ENCODE results near the gene LAMA4.

Gene LAMA4

DNA sequence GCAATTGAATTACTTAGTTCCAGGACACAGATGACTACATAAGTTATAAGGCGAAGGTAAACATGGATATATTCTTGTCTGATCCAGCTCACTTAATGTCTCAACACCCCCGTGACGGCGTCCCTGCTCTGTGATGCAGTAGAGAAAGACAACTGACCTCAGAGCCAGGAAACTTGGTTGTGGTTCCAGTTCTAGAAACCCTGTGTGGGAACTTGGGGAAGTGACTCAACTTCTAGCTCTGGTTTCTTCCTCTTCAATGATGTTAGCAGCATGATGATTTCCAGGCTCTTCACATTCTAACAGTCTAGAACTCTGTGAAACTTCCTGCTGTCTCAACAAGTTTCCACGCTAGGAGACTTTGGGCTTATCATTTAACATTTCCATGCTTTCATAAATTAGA is 18.4 kb downstream of the LAMA4 start:
- Histone ChIP-seq H3K36me3 (ENCODE audit: insufficient read depth, insufficient read length, low read length) (no peaks in the 10 kb centered on the region), H3K4me3 (ENCODE audit: insufficient read length, low read depth) (no peak overlapping the region), H3K4me1 (ENCODE audit: insufficient read depth, insufficient read length) (no peaks in the 10 kb centered on the region), H3K27me3 (ENCODE audit: insufficient read depth, insufficient read length) (no peaks in the 10 kb centered on the region), H3K9me3 (ENCODE audit: insufficient read depth, low read length) (no peaks in the 10 kb centered on the region), H3K9ac (ENCODE audit: insufficient read length, low read depth) (no peak overlapping the region)
- DNase-seq (ENCODE audit: low read depth, low spot score): no peak
- TF ChIP-seq SUZ12 (IDR thresholded peaks at IDR 0.05; ENCODE audit: extremely low read depth, insufficient read depth, insufficient read length) (no peak), ZNF274 (IDR thresholded peaks at IDR 0.05; ENCODE audit: low read depth, low read length) (no peak), YY1 (IDR thresholded peaks at IDR 0.05; ENCODE audit: insufficient read depth, insufficient read length) (no peak)

- no peak overlapping the region for H3K9ac ChIP-seq (ENCODE audit: insufficient read length, low read depth)
- no peak for TF ChIP-seq SUZ12 (IDR thresholded peaks at IDR 0.05; ENCODE audit: extremely low read depth, insufficient read depth, insufficient read length)
- TF ChIP-seq YY1 (IDR thresholded peaks at IDR 0.05; ENCODE audit: insufficient read depth, insufficient read length): no peak
- no peak for TF ChIP-seq ZNF274 (IDR thresholded peaks at IDR 0.05; ENCODE audit: low read depth, low read length)
- no peak for DNase-seq (ENCODE audit: low read depth, low spot score)
- H3K27me3 ChIP-seq (ENCODE audit: insufficient read depth, insufficient read length): no peaks in the 10 kb centered on the region
- no peaks in the 10 kb centered on the region for H3K9me3 ChIP-seq (ENCODE audit: insufficient read depth, low read length)
- no peaks in the 10 kb centered on the region for H3K36me3 ChIP-seq (ENCODE audit: insufficient read depth, insufficient read length, low read length)
- H3K4me3 ChIP-seq (ENCODE audit: insufficient read length, low read depth): no peak overlapping the region
- H3K4me1 ChIP-seq (ENCODE audit: insufficient read depth, insufficient read length): no peaks in the 10 kb centered on the region
Observed at GRCh38 chr6:112234601-112235000, 19.8 kb downstream of the LAMA4 start.

DNA sequence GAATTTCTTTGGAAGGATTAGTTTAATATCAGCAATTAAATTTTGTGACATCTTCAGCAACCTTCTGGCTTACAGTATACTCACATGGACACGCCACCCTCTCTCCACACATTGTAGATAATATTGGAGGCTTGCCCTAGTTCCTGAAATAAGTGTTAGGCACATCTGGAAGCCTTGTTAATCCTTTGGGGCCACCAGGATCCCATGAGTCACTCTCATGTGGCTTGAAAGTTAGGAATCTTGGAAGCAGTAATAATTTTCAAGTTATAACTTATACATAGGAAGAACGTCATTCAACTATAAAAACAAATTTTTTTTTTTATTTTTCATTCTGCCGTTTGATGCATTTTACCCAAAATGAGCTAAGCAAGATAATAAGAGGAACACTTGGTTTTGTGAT is 20.5 kb downstream of the LAMA4 start:
- H3K27me3 ChIP-seq (ENCODE audit: insufficient read depth, insufficient read length): no peaks in the 10 kb centered on the region
- H3K9me3 ChIP-seq (ENCODE audit: insufficient read depth, low read length): no peaks in the 10 kb centered on the region
- TF ChIP-seq ZNF274 (IDR thresholded peaks at IDR 0.05; ENCODE audit: low read depth, low read length) (no peak), SUZ12 (IDR thresholded peaks at IDR 0.05; ENCODE audit: extremely low read depth, insufficient read depth, insufficient read length) (no peak), YY1 (IDR thresholded peaks at IDR 0.05; ENCODE audit: insufficient read depth, insufficient read length) (no peak)
- no peak overlapping the region for H3K9ac ChIP-seq (ENCODE audit: insufficient read length, low read depth)
- no peaks in the 10 kb centered on the region for H3K36me3 ChIP-seq (ENCODE audit: insufficient read depth, insufficient read length, low read length)
- no peak overlapping the region for H3K4me3 ChIP-seq (ENCODE audit: insufficient read length, low read depth)
- H3K4me1 ChIP-seq (ENCODE audit: insufficient read depth, insufficient read length): no peaks in the 10 kb centered on the region
- DNase-seq (ENCODE audit: low read depth, low spot score): no peak

GRCh38 chr6:112232845-112233256 is 21.5 kb downstream of the LAMA4 start:
- H3K36me3 ChIP-seq (ENCODE audit: insufficient read depth, insufficient read length, low read length): no peaks in the 10 kb centered on the region
- no peak for DNase-seq (ENCODE audit: low read depth, low spot score)
- no peaks in the 10 kb centered on the region for H3K27me3 ChIP-seq (ENCODE audit: insufficient read depth, insufficient read length)
- H3K9ac ChIP-seq (ENCODE audit: insufficient read length, low read depth): no peak overlapping the region
- no peaks in the 10 kb centered on the region for H3K9me3 ChIP-seq (ENCODE audit: insufficient read depth, low read length)
- no peaks in the 10 kb centered on the region for H3K4me1 ChIP-seq (ENCODE audit: insufficient read depth, insufficient read length)
- TF ChIP-seq YY1 (IDR thresholded peaks at IDR 0.05; ENCODE audit: insufficient read depth, insufficient read length): no peak
- no peak for TF ChIP-seq SUZ12 (IDR thresholded peaks at IDR 0.05; ENCODE audit: extremely low read depth, insufficient read depth, insufficient read length)
- no peak for TF ChIP-seq ZNF274 (IDR thresholded peaks at IDR 0.05; ENCODE audit: low read depth, low read length)
- no peak overlapping the region for H3K4me3 ChIP-seq (ENCODE audit: insufficient read length, low read depth)

GRCh38 chr6:112231594-112232060 is 22.7 kb downstream of the LAMA4 start:
- Histone ChIP-seq H3K27me3 (ENCODE audit: insufficient read depth, insufficient read length) (no peaks in the 10 kb centered on the region), H3K9ac (ENCODE audit: insufficient read length, low read depth) (no peak overlapping the region), H3K4me1 (ENCODE audit: insufficient read depth, insufficient read length) (no peaks in the 10 kb centered on the region), H3K36me3 (ENCODE audit: insufficient read depth, insufficient read length, low read length) (no peaks in the 10 kb centered on the region), H3K9me3 (ENCODE audit: insufficient read depth, low read length) (no peaks in the 10 kb centered on the region), H3K4me3 (ENCODE audit: insufficient read length, low read depth) (no peak overlapping the region)
- DNase-seq (ENCODE audit: low read depth, low spot score): no peak
- TF ChIP-seq ZNF274 (IDR thresholded peaks at IDR 0.05; ENCODE audit: low read depth, low read length) (no peak), YY1 (IDR thresholded peaks at IDR 0.05; ENCODE audit: insufficient read depth, insufficient read length) (no peak), SUZ12 (IDR thresholded peaks at IDR 0.05; ENCODE audit: extremely low read depth, insufficient read depth, insufficient read length) (no peak)

DNA sequence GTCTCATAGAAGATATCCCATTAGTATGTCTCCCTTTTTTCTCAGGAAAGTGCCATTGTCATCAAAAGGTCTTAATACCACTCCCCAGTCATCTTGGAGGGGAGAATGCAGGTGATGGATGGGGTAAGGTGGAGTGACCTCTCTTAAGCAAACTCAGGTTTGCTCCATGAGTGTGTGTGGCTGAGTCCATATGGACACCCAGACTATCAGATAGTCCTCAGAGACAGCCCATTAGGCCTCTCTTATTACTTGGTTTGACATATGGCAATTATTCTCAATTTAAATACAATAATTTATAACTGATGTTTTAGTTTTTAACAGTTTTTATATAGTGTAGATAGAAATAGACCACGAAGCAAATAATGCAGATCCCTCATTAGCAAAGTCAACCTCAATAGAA is 23.2 kb downstream of the LAMA4 start:
- TF ChIP-seq SUZ12 (IDR thresholded peaks at IDR 0.05; ENCODE audit: extremely low read depth, insufficient read depth, insufficient read length) (no peak), ZNF274 (IDR thresholded peaks at IDR 0.05; ENCODE audit: low read depth, low read length) (no peak), YY1 (IDR thresholded peaks at IDR 0.05; ENCODE audit: insufficient read depth, insufficient read length) (no peak)
- H3K9me3 ChIP-seq (ENCODE audit: insufficient read depth, low read length): no peaks in the 10 kb centered on the region
- no peak for DNase-seq (ENCODE audit: low read depth, low spot score)
- no peak overlapping the region for H3K4me3 ChIP-seq (ENCODE audit: insufficient read length, low read depth)
- no peaks in the 10 kb centered on the region for H3K36me3 ChIP-seq (ENCODE audit: insufficient read depth, insufficient read length, low read length)
- H3K27me3 ChIP-seq (ENCODE audit: insufficient read depth, insufficient read length): no peaks in the 10 kb centered on the region
- no peaks in the 10 kb centered on the region for H3K4me1 ChIP-seq (ENCODE audit: insufficient read depth, insufficient read length)
- no peak overlapping the region for H3K9ac ChIP-seq (ENCODE audit: insufficient read length, low read depth)

DNA sequence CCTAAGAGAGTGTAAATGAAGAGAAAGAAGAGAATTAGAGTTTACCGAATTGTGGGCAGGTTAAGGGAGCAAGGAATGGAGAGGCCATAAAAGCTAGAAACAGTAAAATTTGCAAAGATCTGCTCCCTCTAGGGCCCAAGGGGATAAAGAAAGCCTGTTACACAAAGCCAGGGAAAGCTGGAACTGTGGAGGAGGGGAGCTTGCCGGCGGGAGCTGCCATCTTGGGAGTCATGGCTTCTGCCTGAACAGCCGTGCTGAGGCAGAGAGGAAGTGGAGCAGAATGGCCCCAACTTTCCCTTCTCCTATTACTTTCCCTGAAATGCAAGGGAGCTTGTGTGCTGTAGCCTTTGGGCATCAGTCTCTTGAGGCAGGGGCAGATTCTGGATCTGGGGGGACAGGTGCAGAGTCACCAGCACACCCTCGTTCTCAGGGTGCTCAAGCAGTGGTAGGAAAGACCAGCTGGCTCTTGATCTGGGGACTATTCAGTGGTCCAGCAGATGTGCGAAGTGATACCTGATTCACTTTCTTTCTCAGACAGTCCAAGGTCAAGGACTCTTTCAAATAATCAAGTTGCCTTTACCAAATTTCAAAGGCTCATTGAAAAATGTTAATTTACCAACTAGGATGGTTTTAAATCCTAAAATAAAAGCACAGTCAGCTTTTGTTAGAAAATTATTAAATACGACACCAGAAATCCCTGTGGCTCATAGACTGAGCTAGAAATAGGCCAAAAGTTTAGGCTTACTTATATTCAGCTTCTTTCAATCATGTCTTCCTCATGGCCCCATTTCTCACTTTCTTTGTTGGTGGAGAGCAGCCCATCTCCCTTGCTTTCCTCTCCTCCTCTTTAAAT is 25.7 kb downstream of the LAMA4 start:
- no peaks in the 10 kb centered on the region for H3K4me1 ChIP-seq (ENCODE audit: insufficient read depth, insufficient read length)
- H3K36me3 ChIP-seq (ENCODE audit: insufficient read depth, insufficient read length, low read length): no peaks in the 10 kb centered on the region
- no peak for DNase-seq (ENCODE audit: low read depth, low spot score)
- H3K9ac ChIP-seq (ENCODE audit: insufficient read length, low read depth): no peak overlapping the region
- no peaks in the 10 kb centered on the region for H3K9me3 ChIP-seq (ENCODE audit: insufficient read depth, low read length)
- no peak overlapping the region for H3K4me3 ChIP-seq (ENCODE audit: insufficient read length, low read depth)
- no peak for TF ChIP-seq YY1 (IDR thresholded peaks at IDR 0.05; ENCODE audit: insufficient read depth, insufficient read length)
- no peak for TF ChIP-seq SUZ12 (IDR thresholded peaks at IDR 0.05; ENCODE audit: extremely low read depth, insufficient read depth, insufficient read length)
- TF ChIP-seq ZNF274 (IDR thresholded peaks at IDR 0.05; ENCODE audit: low read depth, low read length): no peak
- no peaks in the 10 kb centered on the region for H3K27me3 ChIP-seq (ENCODE audit: insufficient read depth, insufficient read length)

All from NT2/D1 (cell line).